Measurements from ENCODE around the gene PRKCA. TPM values are rescaled to one million over a fixed set of nuclear protein-coding genes. Genes with fewer than 3 reads are reported as not detected.

Gene PRKCA
- total and polyA plus RNA-seq, 9 of the 15 experiments (the other 6 are each of a cell fraction or from before 2014, with no cell fraction given) = 3.2 to 33.0 (median 17.8) TPM

DNA sequence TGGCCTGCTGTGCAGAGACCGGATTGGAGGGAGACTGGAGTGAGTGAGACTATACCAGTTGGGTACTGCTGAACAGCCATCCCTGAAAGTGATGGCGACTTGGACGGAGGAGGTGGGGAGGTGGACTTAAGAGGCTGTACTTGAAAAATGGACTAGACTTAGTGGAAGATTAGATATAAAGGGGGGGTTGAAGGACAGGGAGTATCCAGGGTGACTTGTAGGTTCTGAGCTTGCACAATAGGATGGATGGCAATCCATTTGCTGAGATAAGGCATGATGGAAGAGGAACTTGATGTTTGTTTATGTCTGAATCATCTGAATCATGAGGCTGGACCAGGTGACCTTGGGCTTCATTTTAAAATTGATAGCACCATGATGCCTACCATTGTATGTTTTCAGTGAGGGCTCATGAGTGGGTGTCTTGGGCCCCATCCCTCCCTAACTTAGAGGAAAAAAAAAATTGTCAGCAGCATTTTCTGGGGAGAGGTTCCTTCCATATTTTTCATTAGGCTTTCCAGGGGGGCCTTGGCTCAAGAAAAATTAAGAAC, 41.2 kb downstream of the PRKCA start (continued):
- TF ChIP-seq ZNF778 (CRISPR knock-in tag; IDR thresholded peaks at IDR 0.05) (no peak), NFIX (CRISPR knock-in tag; IDR thresholded peaks at IDR 0.05; ENCODE audit: low read depth) (no peak), STAT5B (CRISPR knock-in tag; IDR thresholded peaks at IDR 0.05) (no peak), ELF2 (CRISPR knock-in tag; IDR thresholded peaks at IDR 0.05) (no peak), ZNF551 (CRISPR knock-in tag; IDR thresholded peaks at IDR 0.05) (no peak), MYNN (IDR thresholded peaks at IDR 0.05) (peak; percentile 68; the same call in 1 of the 2 replicates), MYNN (CRISPR knock-in tag; IDR thresholded peaks at IDR 0.05) (no peak), ZNF766 (CRISPR knock-in tag; conservative IDR thresholded peaks at IDR 0.05) (peak; percentile 59; the same call in 1 of the 2 replicates), SMAD2 (IDR thresholded peaks at IDR 0.05; ENCODE audit: low read depth, low read length) (no peak), HMGN3 (IDR thresholded peaks at IDR 0.05; ENCODE audit: borderline replicate concordance, extremely low read depth, insufficient read length, low read depth, low read length) (peak; percentile 35), CC2D1A (IDR thresholded peaks at IDR 0.05) (peak; percentile 80), ZNF408 (CRISPR knock-in tag; IDR thresholded peaks at IDR 0.05; ENCODE audit: low read depth) (no peak), ZNF445 (CRISPR knock-in tag; IDR thresholded peaks at IDR 0.05; ENCODE audit: low read depth) (no peak), ZNF41 (CRISPR knock-in tag; conservative IDR thresholded peaks at IDR 0.05) (no peak), MEF2D (tag; conservative IDR thresholded peaks at IDR 0.05; ENCODE audit: low read depth) (peak; percentile 70; the same call in 1 of the 2 replicates), ZNF436 (CRISPR knock-in tag; IDR thresholded peaks at IDR 0.05) (no peak), XRCC4 (IDR thresholded peaks at IDR 0.05; ENCODE audit: extremely low read depth, insufficient read depth, insufficient read length) (no peak), ETV1 (tag; conservative IDR thresholded peaks at IDR 0.05; ENCODE audit: low read depth) (0 out of 2 replicates have a peak, but pooled peaks have one; percentile 11), NFYB (IDR thresholded peaks at IDR 0.05; ENCODE audit: extremely low read depth, insufficient read length) (no peak), FOXK2 (conservative IDR thresholded peaks at IDR 0.05 in 1 of 2, IDR thresholded peaks at IDR 0.05 in 1 of 2; ENCODE audit: low read depth in 2 of 2) (peak; percentile 74 to 89), ZNF699 (CRISPR knock-in tag; IDR thresholded peaks at IDR 0.05; ENCODE audit: insufficient replicate concordance) (no peak), HNRNPK (IDR thresholded peaks at IDR 0.05; ENCODE audit: low read depth, low read length, poor library complexity, severe bottlenecking) (no peak), ZNF347 (CRISPR knock-in tag; IDR thresholded peaks at IDR 0.05; ENCODE audit: low read depth) (no peak), ARID1B (IDR thresholded peaks at IDR 0.05) (peak; percentile 96)
- TF ChIP-seq, protein P1, sequence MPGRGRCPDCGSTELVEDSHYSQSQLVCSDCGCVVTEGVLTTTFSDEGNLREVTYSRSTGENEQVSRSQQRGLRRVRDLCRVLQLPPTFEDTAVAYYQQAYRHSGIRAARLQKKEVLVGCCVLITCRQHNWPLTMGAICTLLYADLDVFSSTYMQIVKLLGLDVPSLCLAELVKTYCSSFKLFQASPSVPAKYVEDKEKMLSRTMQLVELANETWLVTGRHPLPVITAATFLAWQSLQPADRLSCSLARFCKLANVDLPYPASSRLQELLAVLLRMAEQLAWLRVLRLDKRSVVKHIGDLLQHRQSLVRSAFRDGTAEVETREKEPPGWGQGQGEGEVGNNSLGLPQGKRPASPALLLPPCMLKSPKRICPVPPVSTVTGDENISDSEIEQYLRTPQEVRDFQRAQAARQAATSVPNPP (IDR thresholded peaks at IDR 0.05; ENCODE audit: borderline replicate concordance, insufficient read depth, insufficient read length) = no peak
- TF ChIP-seq, protein P2, sequence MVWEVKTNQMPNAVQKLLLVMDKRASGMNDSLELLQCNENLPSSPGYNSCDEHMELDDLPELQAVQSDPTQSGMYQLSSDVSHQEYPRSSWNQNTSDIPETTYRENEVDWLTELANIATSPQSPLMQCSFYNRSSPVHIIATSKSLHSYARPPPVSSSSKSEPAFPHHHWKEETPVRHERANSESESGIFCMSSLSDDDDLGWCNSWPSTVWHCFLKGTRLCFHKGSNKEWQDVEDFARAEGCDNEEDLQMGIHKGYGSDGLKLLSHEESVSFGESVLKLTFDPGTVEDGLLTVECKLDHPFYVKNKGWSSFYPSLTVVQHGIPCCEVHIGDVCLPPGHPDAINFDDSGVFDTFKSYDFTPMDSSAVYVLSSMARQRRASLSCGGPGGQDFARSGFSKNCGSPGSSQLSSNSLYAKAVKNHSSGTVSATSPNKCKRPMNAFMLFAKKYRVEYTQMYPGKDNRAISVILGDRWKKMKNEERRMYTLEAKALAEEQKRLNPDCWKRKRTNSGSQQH (CRISPR knock-in tag; IDR thresholded peaks at IDR 0.05) = no peak
- TF ChIP-seq, protein P3, sequence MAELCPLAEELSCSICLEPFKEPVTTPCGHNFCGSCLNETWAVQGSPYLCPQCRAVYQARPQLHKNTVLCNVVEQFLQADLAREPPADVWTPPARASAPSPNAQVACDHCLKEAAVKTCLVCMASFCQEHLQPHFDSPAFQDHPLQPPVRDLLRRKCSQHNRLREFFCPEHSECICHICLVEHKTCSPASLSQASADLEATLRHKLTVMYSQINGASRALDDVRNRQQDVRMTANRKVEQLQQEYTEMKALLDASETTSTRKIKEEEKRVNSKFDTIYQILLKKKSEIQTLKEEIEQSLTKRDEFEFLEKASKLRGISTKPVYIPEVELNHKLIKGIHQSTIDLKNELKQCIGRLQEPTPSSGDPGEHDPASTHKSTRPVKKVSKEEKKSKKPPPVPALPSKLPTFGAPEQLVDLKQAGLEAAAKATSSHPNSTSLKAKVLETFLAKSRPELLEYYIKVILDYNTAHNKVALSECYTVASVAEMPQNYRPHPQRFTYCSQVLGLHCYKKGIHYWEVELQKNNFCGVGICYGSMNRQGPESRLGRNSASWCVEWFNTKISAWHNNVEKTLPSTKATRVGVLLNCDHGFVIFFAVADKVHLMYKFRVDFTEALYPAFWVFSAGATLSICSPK (IDR thresholded peaks at IDR 0.05; ENCODE audit: borderline replicate concordance) = no peak

All from K562 (cell line).